Epithelial cell of esophagus (primary cell): Measurements from ENCODE around the gene ANKS1B.
"Not testable (repeated sequence)": the region's sequence is repeated elsewhere in the genome, so short reads cannot be mapped to it uniquely, and the experiment has no call there.

Experiments
- DNase-seq: peaks from one replicate; pipeline ENCODE4 v3.0.0; 2010; ENCODE audit warnings: low read depth
- H3K4me3 ChIP-seq: 2 replicates; pipeline ENCODE4 v1.5.1; 2011; ENCODE audit warnings: mild to moderate bottlenecking, low read length, control low read depth
- CTCF ChIP-seq: IDR thresholded peaks from 2 replicates; pipeline ENCODE4 v1.5.1; 2011; ENCODE audit warnings: low read depth, mild to moderate bottlenecking, low read length, control low read depth, inconsistent platforms; ENCODE audit not compliant: insufficient read depth; ENCODE audit errors: missing control alignments

ANKS1B gene

DNA sequence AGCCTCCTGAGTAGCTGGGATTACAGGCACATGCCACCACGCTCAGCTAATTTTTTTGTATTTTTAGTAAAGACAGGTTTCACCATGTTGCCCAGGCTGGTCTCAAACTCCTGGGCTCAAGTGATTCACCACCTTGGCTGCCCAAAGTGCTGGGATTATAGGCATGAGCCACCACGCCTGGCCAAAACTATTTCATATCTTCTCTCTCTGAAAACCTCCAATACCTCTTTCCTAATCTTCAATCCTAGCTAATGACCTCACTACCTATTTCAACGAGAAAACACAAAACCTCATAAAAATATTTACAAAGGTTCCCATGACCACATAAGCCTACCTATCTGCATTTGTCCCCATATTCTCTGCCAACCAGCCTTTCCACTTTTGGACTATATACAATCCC is 32.3 kb upstream of the ANKS1B start:
- no peak for TF ChIP-seq CTCF
- peak; percentile 67 for DNase-seq
- no peak overlapping the region for H3K4me3 ChIP-seq

- H3K4me3 ChIP-seq, DNase-seq: not testable (repeated sequence)
Observed at GRCh38 chr12:100016304-100016703, 31.6 kb upstream of the ANKS1B start.

DNA sequence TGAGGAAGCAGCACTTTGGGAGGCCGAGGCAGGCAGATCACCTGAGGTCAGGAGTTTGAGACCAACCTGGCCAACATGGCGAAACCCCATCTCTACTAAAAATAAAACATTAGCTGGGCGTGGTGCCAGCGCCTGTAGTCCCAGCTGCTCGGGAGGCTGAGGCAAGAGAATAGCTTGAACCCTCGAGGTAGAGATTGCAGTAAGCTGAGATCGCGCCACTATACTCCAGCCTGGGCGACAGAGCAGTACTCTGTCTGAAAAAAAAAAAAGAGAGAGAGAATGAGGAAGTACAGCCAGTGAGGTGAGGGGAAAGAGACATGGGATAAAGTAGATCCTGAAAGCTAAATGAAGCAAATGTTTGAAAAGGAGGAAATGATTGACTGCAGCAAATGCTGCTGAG is 21.1 kb upstream of the ANKS1B start:
- H3K4me3 ChIP-seq, DNase-seq: not testable (repeated sequence)

GRCh38 chr12:99997806-99998205 is 13.1 kb upstream of the ANKS1B start:
- DNase-seq = no peak
- TF ChIP-seq CTCF = no peak
- H3K4me3 ChIP-seq = no peak overlapping the region

- H3K4me3 ChIP-seq = no peak overlapping the region
- DNase-seq = no peak
- no peak for TF ChIP-seq CTCF
Observed at GRCh38 chr12:99996095-99996494, 11.4 kb upstream of the ANKS1B start.

GRCh38 chr12:99985631-99986030 is 895 bp upstream of the ANKS1B start:
- no peak overlapping the region for H3K4me3 ChIP-seq
- no peak for DNase-seq
- TF ChIP-seq CTCF = no peak

- peak; percentile 0 for DNase-seq
- H3K4me3 ChIP-seq = peak overlapping the region; percentile 44
- no peak for TF ChIP-seq CTCF
Observed at GRCh38 chr12:99985129-99985570, 414 bp upstream of the ANKS1B start.

GRCh38 chr12:99983456-99984258 is 1.1 kb downstream of the ANKS1B start:
- DNase-seq = peak; percentile 0
- H3K4me3 ChIP-seq = no peak overlapping the region
- TF ChIP-seq CTCF = no peak
